Psoas muscle (tissue), 8 donors: ENCODE results near the gene ZNF554. TPM values are rescaled to one million over a fixed set of nuclear protein-coding genes. Genes with fewer than 3 reads are reported as not detected.

Source experiments
- ATAC-seq, 4 donors: fragments of 200-7000 bp; cut with Tn5 transposase; one replicate each; pipeline ENCODE4 v1.9.1; 2020; ENCODE audit warnings: moderate library complexity in 3 of 4, mild to moderate bottlenecking in 2 of 4
- DNase-seq, 2 donors: peaks; one replicate each; pipeline ENCODE4 v3.0.0-alpha.2; 2020
- H3K27ac ChIP-seq: fragments of 200-600 bp; one replicate; pipeline ENCODE4 v1.8.0; 2022
- H3K27me3 ChIP-seq, 3 donors: fragments of 200-600 bp in 1 of 3; one replicate each; pipeline versions ENCODE4 v1.6.1 to v1.8.0; 2013 to 2022; ENCODE audit warnings: low read length in 2 of 3, mild to moderate bottlenecking in 2 of 3, moderate library complexity in 1 of 3; ENCODE audit not compliant: insufficient read depth in 3 of 3
- H3K36me3 ChIP-seq, 2 donors: fragments of 200-600 bp in 1 of 2; one replicate each; pipeline versions ENCODE4 v1.6.1 to v1.8.0; 2013 to 2022; ENCODE audit warnings: low read depth in 1 of 2, mild to moderate bottlenecking in 1 of 2, moderate library complexity in 1 of 2; ENCODE audit not compliant: insufficient read depth in 1 of 2
- H3K4me1 ChIP-seq: fragments of 200-600 bp; one replicate; pipeline ENCODE4 v1.8.0; 2022
- H3K4me3 ChIP-seq: fragments of 200-600 bp; one replicate; pipeline ENCODE4 v1.8.0; 2022; ENCODE audit warnings: mild to moderate bottlenecking
- H3K9me3 ChIP-seq: fragments of 200-600 bp; one replicate; pipeline ENCODE4 v1.8.0; 2022
- CTCF ChIP-seq: fragments of 200-600 bp; IDR thresholded peaks from one replicate; pipeline ENCODE4 v1.8.0; 2022; ENCODE audit warnings: antibody characterized with exemption
- WGBS, 3 donors: extraction: QIAGEN DNeasy Blood & Tissue Kit; methylation state at CpG; one replicate each; pipeline versions ENCODE4 v1.1.6 to v1.1.7; 2013; 5-methylcytosine and 5-hydroxymethylcytosine counted together
- intact Hi-C, 2 donors: fragments of 100-400 bp; cut with DNase I; formaldehyde crosslinking; loops; one replicate each; pipeline versions ENCODE4 v1.11.0 to v1.14.2; 2022
- polyA plus RNA-seq, 3 donors: library from polyadenylated mRNA; stranded (reverse); fragments of 200-250 nt; gene quantifications; one replicate each; pipeline ENCODE4 v1.2.3, GENCODE V29; 2013
- total RNA-seq, 4 donors: library from RNA; stranded (reverse); fragmentation: NEBNext Ultra II Directional in 2 of 4; extraction: Animal tissue kit (Norgen Biotek cat#: 25700) in 2 of 4; gene quantifications; one replicate each; pipeline versions ENCODE4 v1.2.1 to v1.2.4, GENCODE V29; 2021 to 2023
- donor health status: healthy with polysubstance abuse.
- donor health status: DM: no; HTN: no; CAD: no; lungs with moderate emphysema.
- donor health status: Bipolar disorder and iron deficiency.
- donor health status: healthy.
- donor health status: DM: yes; HTN: yes; CAD: no.
- donor health status: DM: no; HTN: no; CAD: no.
- donor health status: DM: no; HTN: no; CAD: no.
- donor health status: DM: yes; HTN: yes; CAD: no.

ZNF554 gene
- total and polyA plus RNA-seq, 7 donors = 1.8 to 6.5 (median 4.0) TPM

- 97 to 99% (median 98%) methylated on average over 19 of the region's 19 CpGs for WGBS, 3 donors
- Histone ChIP-seq H3K27ac (no peak overlapping the region), H3K27me3 (no peaks in the 10 kb centered on the region), H3K36me3 (peaks cover 18 to 34% of the 10 kb centered on the region in 2 donors), H3K4me3 (no peak overlapping the region), H3K9me3 (peaks cover 67% of the 10 kb centered on the region), H3K4me1 (no peaks in the 10 kb centered on the region)
- intact Hi-C loops = no loop called here
- no peak for TF ChIP-seq CTCF
- no peak for DNase-seq
- ATAC-seq = no peak
These were observed 14.7 kb downstream of the ZNF554 start for GRCh38 chr19:2834294-2834871.

- ATAC-seq = no peak
- peaks cover 0 to 1% (median 0%) of the 10 kb centered on the region in 3 donors for H3K27me3 ChIP-seq
- no peak overlapping the region for H3K27ac ChIP-seq
- intact Hi-C loops = no loop called here
- peaks cover 2% of the 10 kb centered on the region for H3K4me1 ChIP-seq
- peaks cover 56% of the 10 kb centered on the region for H3K9me3 ChIP-seq
- no peak overlapping the region for H3K4me3 ChIP-seq
- DNase-seq = no peak
- TF ChIP-seq CTCF = no peak
- H3K36me3 ChIP-seq = peaks cover 15 to 27% of the 10 kb centered on the region in 2 donors
- WGBS, 3 donors = 87 to 92% (median 87%) methylated on average over 4 of the region's 4 CpGs
These were observed 17.8 kb downstream of the ZNF554 start for GRCh38 chr19:2837430-2837829.

GRCh38 chr19:2840794-2841791 lies 21.4 kb downstream of the ZNF554 start, which contains the start of gene ZNF555:
ZNF555 (plus strand) TSS chr19:2841475; CDS start chr19:2841573, 98 bp downstream.
- Histone ChIP-seq H3K4me1 (peaks cover 15% of the 10 kb centered on the region), H3K27ac (peak within 1 kb of the TSS; percentile 93), H3K4me3 (peak within 1 kb of the TSS; percentile 96), H3K9me3 (peaks cover 24% of the 10 kb centered on the region), H3K27me3 (peaks cover 0 to 1% (median 0%) of the 10 kb centered on the region in 3 donors), H3K36me3 (no peaks in the 10 kb centered on the region)
- peak; percentile 51 for TF ChIP-seq CTCF
- intact Hi-C loops = loop anchor here (5.0 to 10.0 kb wide), 2 partner anchors 101 to 104 kb away; partner anchors contain the start of gene ZNF77 (in 2 of the 2)
- DNase-seq (peak; percentile 100), ATAC-seq (peak; percentile 96 to 98 (median 98))
- WGBS, 3 donors = 0 to 1% (median 0%) methylated on average over 49 to 106 of the region's 106 CpGs

- H3K9me3 ChIP-seq = peaks cover 16% of the 10 kb centered on the region
- peaks cover 17% of the 10 kb centered on the region for H3K4me1 ChIP-seq
- peaks cover 0 to 1% (median 0%) of the 10 kb centered on the region in 3 donors for H3K27me3 ChIP-seq
- TF ChIP-seq CTCF = no peak
- 1 to 2% (median 2%) methylated on average over 38 to 62 of the region's 62 CpGs for WGBS, 3 donors
- intact Hi-C loops = loop anchor here (5.0 to 10.0 kb wide), 2 partner anchors 100 to 103 kb away; partner anchors contain the start of gene ZNF77 (in 2 of the 2)
- H3K4me3 ChIP-seq = peak overlapping the region; percentile 96
- peak overlapping the region; percentile 93 for H3K27ac ChIP-seq
- no peak for ATAC-seq
- DNase-seq = no peak
- no peaks in the 10 kb centered on the region for H3K36me3 ChIP-seq
These were observed 22.3 kb downstream of the ZNF554 start for GRCh38 chr19:2841855-2842574.
